Measurements from ENCODE around the gene TEX48.
A peak's percentile ranks its signal among the peaks of the same experiment; 100 is the strongest.

DNA sequence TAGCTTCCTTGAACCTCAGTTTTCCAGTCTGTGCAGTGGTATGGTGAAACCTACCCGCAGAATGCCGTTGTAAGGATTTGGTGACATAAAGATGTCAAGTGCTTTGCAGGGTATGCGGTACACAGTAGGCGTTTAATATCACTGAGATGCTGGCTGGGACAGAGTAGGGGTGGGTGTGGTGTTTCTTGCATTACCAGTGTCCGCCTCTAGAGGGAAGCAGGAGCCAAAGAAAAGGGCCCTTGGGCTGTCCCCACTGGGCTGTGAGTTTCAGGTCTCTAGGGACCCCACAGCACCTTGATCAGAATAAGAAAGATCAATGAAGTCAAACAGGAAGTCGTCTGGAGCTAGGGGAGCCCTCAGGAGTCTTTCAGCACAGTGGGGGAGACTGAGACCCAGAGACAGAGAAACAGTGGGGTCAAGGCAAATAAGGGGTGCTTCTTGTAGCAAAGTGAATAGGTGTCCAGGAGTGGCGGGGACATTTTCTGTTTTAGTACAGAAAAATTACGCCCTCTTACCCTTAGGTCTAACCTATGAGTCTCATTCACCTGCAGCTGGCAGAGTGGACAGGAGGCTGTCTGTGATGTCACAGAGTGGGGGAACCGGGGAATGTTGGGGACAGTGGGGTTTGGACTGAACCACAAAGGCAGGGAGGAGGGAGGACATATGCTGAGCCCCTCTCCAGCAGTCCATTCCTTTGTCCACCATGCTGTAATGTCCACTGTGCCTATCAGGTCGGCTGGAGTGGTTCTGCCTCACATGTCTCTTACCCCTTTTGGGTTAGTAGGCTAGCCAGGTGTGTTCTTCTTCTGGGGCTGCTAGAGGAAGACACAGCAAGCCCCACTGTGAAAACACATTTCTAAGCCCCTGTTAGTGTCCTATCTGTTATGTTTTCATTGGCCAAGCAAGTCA lies 19.7 kb downstream of the TEX48 start:
- TF ChIP-seq, protein P1, sequence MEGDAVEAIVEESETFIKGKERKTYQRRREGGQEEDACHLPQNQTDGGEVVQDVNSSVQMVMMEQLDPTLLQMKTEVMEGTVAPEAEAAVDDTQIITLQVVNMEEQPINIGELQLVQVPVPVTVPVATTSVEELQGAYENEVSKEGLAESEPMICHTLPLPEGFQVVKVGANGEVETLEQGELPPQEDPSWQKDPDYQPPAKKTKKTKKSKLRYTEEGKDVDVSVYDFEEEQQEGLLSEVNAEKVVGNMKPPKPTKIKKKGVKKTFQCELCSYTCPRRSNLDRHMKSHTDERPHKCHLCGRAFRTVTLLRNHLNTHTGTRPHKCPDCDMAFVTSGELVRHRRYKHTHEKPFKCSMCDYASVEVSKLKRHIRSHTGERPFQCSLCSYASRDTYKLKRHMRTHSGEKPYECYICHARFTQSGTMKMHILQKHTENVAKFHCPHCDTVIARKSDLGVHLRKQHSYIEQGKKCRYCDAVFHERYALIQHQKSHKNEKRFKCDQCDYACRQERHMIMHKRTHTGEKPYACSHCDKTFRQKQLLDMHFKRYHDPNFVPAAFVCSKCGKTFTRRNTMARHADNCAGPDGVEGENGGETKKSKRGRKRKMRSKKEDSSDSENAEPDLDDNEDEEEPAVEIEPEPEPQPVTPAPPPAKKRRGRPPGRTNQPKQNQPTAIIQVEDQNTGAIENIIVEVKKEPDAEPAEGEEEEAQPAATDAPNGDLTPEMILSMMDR (IDR thresholded peaks at IDR 0.05): peak; percentile 85
- no peak for TF ChIP-seq EZH2 (IDR thresholded peaks at IDR 0.05; ENCODE audit: borderline replicate concordance, insufficient read depth, low read depth, low read length, poor library complexity, severe bottlenecking)
